Tibial nerve (tissue), 3 donors: ENCODE data around the gene SH3RF3.

Experiments
- EP300 ChIP-seq, 2 donors: sonication (generic); formaldehyde crosslinking; IDR thresholded peaks; one replicate each; pipeline ENCODE4 v1.6.1; 2017; ENCODE audit warnings: antibody characterized with exemption in 2 of 2, mild to moderate bottlenecking in 1 of 2
- POLR2A ChIP-seq, 2 donors: fragments of 450-650 bp; IDR thresholded peaks; one replicate each; pipeline ENCODE4 v1.6.1; 2017; ENCODE audit warnings: antibody characterized with exemption in 2 of 2, mild to moderate bottlenecking in 2 of 2, moderate library complexity in 2 of 2

DNA sequence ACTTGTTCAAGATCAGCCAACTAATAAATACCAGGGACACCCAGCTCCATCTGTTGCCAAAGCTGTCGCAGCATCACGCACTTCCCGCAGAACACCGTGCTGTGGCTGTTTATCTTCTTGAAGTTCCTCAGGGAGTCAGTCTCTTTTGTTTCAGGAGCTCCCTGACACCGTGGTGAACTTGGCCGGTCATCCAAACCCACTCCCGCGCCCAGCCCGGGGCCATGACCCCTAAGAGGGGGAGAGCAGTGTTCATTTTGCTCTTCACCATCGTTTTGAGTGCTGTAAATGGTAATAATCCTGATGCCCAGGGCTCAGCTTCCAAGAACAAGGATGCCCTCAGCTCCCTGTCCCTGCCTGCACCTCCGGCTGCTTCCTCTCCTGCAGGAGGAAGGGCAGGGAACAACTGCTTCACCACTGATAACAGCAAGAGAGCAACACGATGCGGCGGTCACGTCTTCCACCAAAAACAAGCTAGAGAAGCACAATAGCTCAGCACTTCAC lies 353.4 kb downstream of the SH3RF3 start:
- no peak for TF ChIP-seq POLR2A (IDR thresholded peaks at IDR 0.05)
- peak in 1 of 2 donors; percentile 52 for TF ChIP-seq EP300 (IDR thresholded peaks at IDR 0.05)
